ENCODE results near the gene HECA. TPM values are rescaled to one million over a fixed set of nuclear protein-coding genes. Genes with fewer than 3 reads are reported as not detected.

Gene HECA
- total and polyA plus RNA-seq, 10 of the 15 experiments (the other 5 are each of a cell fraction or from before 2014, with no cell fraction given): 0.52 to 7.2 (median 2.7) TPM

DNA sequence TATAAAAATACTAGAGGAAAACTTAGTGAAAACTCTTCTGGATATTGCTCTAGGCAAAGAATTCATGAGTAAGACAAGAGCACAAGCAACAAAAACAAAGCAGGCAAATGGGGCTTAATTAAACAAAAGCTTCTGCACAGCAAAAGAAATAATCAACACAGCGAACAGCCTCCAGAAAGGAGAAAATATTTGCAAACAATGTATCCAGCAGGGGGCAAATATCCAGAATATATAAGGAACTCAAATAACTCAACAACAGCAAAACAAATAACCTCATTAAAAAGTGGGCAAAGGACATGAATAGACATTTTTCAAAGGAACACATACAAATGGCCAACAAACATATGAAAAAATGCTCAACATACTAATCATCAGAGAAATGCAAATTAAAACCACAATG, 17.1 kb upstream of the HECA start:
- in situ Hi-C loops (cut with MboI): no loop called here
- ATAC-seq (no peak), FAIRE-seq (no peak), DNase-seq (ENCODE audit: low read depth, low spot score) (no peak)
- no peak overlapping the region for H3K4me3 ChIP-seq
- RAD21 ChIA-PET (ENCODE audit: unreplicated experiment): interaction anchor here (1.0 kb wide), 1 partner anchor 252 kb away, joined by 5 read pairs; no protein-coding TSS in a partner anchor
- no peaks in the 10 kb centered on the region for H3K36me3 ChIP-seq (ENCODE audit: control insufficient read depth in 2 of 2, insufficient read depth in 2 of 2, low read length in 1 of 2)
- CTCF ChIA-PET: interaction anchor here (1.1 to 2.0 kb wide), 3 partner anchors 15 to 247 kb away, joined by 3 to 10 read pairs (median 5); no protein-coding TSS in a partner anchor
- POLR2A ChIA-PET: no interaction called here
- no peaks in the 10 kb centered on the region for H3K79me2 ChIP-seq (ENCODE audit: control insufficient read depth, insufficient read depth, low read length)
- WGBS (ENCODE audit: insufficient coverage, insufficient replicate concordance, low lambda C conversion rate, missing lambda C conversion rate): 67% methylated on average over 1 of the region's 1 CpG
- no peaks in the 10 kb centered on the region for H4K20me1 ChIP-seq (ENCODE audit: control insufficient read depth, insufficient read depth)
- no peak for TF ChIP-seq PAX8 (IDR thresholded peaks at IDR 0.05)
- no peak for TF ChIP-seq USF1 (IDR thresholded peaks at IDR 0.05; ENCODE audit: borderline replicate concordance, extremely low read length, insufficient read depth, low read depth, low read length)
- no peak for TF ChIP-seq ZBED1 (IDR thresholded peaks at IDR 0.05; ENCODE audit: borderline replicate concordance)
- TF ChIP-seq IKZF2 (IDR thresholded peaks at IDR 0.05): no peak
- intact Hi-C loops (cut with micrococcal nuclease; ENCODE audit: unreplicated experiment): no loop called here
- no peaks in the 10 kb centered on the region; a peak in 1 of 4 replicates for H3K27me3 ChIP-seq (replicated peaks in 1 of 2; ENCODE audit: control insufficient read depth in 2 of 2, insufficient read depth in 2 of 2, low read length in 1 of 2)
- H2AFZ ChIP-seq (ENCODE audit: control insufficient read depth, low read depth, low read length): no peak overlapping the region
- no peak overlapping the region for H3K4me2 ChIP-seq (ENCODE audit: control insufficient read depth, insufficient read depth)
- BruUV-seq (replicated peaks): no TSS peak
- H3K27ac ChIP-seq (ENCODE audit: control insufficient read depth, insufficient read depth): no peak overlapping the region
- H3K9me3 ChIP-seq (replicated peaks; ENCODE audit: control insufficient read depth, insufficient read depth, low read length): peaks cover 6% of the 10 kb centered on the region
- no peak overlapping the region for H3K9ac ChIP-seq (ENCODE audit: control insufficient read depth, insufficient read depth, low read length)
- SMC1A ChIA-PET (ENCODE audit: uncharacterized antibody, unreplicated experiment): interaction anchor here (0.7 kb wide), 1 partner anchor 252 kb away, joined by 3 read pairs; no protein-coding TSS in a partner anchor
- no peaks in the 10 kb centered on the region for H3K4me1 ChIP-seq (ENCODE audit: control insufficient read depth, insufficient read depth, low read length)

DNA sequence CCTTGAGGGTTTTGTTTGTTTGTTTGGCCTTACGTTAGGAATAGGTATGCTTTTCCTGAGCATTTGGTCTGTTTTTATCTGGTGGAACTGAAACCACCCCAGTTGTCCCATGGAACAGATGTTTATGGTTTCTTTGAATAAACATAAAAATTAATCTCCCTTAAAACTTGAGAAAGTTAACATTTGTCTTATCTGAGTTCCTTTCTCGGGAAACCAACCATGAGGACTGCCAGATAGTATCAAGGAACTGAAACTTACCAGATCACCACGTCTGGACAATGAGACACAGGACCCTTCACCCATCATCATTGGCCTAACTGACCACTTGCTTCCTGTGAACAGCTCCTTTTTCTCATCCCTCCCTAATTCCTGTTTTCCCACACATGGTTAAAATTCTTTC, 15.3 kb upstream of the HECA start:
- POLR2A ChIA-PET: no interaction called here
- Histone ChIP-seq H3K4me2 (ENCODE audit: control insufficient read depth, insufficient read depth) (no peak overlapping the region), H3K9me3 (replicated peaks; ENCODE audit: control insufficient read depth, insufficient read depth, low read length) (peaks cover 6% of the 10 kb centered on the region), H3K4me3 (no peak overlapping the region), H3K27ac (ENCODE audit: control insufficient read depth, insufficient read depth) (no peak overlapping the region), H2AFZ (ENCODE audit: control insufficient read depth, low read depth, low read length) (no peak overlapping the region), H4K20me1 (ENCODE audit: control insufficient read depth, insufficient read depth) (no peaks in the 10 kb centered on the region), H3K4me1 (ENCODE audit: control insufficient read depth, insufficient read depth, low read length) (no peaks in the 10 kb centered on the region), H3K9ac (ENCODE audit: control insufficient read depth, insufficient read depth, low read length) (no peak overlapping the region), H3K79me2 (ENCODE audit: control insufficient read depth, insufficient read depth, low read length) (no peaks in the 10 kb centered on the region), H3K36me3 (ENCODE audit: control insufficient read depth in 2 of 2, insufficient read depth in 2 of 2, low read length in 1 of 2) (no peaks in the 10 kb centered on the region), H3K27me3 (replicated peaks in 1 of 2; ENCODE audit: control insufficient read depth in 2 of 2, insufficient read depth in 2 of 2, low read length in 1 of 2) (no peaks in the 10 kb centered on the region)
- in situ Hi-C loops (cut with MboI) (no loop called here), intact Hi-C loops (cut with micrococcal nuclease; ENCODE audit: unreplicated experiment) (no loop called here)
- WGBS (ENCODE audit: insufficient coverage, insufficient replicate concordance, low lambda C conversion rate, missing lambda C conversion rate): 33% methylated on average over 3 of the region's 3 CpGs
- RAD21 ChIA-PET (ENCODE audit: unreplicated experiment): no interaction called here
- BruUV-seq (replicated peaks): no TSS peak
- SMC1A ChIA-PET (ENCODE audit: uncharacterized antibody, unreplicated experiment): interaction anchor here (1.0 kb wide), 1 partner anchor 10 kb away, joined by 3 read pairs; no protein-coding TSS in a partner anchor
- FAIRE-seq (no peak), DNase-seq (ENCODE audit: low read depth, low spot score) (no peak), ATAC-seq (no peak)
- TF ChIP-seq, protein P1, sequence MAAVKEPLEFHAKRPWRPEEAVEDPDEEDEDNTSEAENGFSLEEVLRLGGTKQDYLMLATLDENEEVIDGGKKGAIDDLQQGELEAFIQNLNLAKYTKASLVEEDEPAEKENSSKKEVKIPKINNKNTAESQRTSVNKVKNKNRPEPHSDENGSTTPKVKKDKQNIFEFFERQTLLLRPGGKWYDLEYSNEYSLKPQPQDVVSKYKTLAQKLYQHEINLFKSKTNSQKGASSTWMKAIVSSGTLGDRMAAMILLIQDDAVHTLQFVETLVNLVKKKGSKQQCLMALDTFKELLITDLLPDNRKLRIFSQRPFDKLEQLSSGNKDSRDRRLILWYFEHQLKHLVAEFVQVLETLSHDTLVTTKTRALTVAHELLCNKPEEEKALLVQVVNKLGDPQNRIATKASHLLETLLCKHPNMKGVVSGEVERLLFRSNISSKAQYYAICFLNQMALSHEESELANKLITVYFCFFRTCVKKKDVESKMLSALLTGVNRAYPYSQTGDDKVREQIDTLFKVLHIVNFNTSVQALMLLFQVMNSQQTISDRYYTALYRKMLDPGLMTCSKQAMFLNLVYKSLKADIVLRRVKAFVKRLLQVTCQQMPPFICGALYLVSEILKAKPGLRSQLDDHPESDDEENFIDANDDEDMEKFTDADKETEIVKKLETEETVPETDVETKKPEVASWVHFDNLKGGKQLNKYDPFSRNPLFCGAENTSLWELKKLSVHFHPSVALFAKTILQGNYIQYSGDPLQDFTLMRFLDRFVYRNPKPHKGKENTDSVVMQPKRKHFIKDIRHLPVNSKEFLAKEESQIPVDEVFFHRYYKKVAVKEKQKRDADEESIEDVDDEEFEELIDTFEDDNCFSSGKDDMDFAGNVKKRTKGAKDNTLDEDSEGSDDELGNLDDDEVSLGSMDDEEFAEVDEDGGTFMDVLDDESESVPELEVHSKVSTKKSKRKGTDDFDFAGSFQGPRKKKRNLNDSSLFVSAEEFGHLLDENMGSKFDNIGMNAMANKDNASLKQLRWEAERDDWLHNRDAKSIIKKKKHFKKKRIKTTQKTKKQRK (IDR thresholded peaks at IDR 0.05; ENCODE audit: low read depth, low read length): 0 out of 2 replicates have a peak, but pooled peaks have one; percentile 12
- TF ChIP-seq PAX5 (IDR thresholded peaks at IDR 0.05; ENCODE audit: borderline replicate concordance, low read depth, low read length): no peak
- CTCF ChIA-PET: no interaction called here
